ENCODE measurements around the gene B4GALNT3.

Gene B4GALNT3

GRCh38 chr12:602700-603068, 142.9 kb downstream of the B4GALNT3 start:
- no peak for DNase-seq

GRCh38 chr12:604956-605355, 145.2 kb downstream of the B4GALNT3 start:
- DNase-seq, result no peak

GRCh38 chr12:607541-608001, 147.8 kb downstream of the B4GALNT3 start:
- no peak for DNase-seq

DNA sequence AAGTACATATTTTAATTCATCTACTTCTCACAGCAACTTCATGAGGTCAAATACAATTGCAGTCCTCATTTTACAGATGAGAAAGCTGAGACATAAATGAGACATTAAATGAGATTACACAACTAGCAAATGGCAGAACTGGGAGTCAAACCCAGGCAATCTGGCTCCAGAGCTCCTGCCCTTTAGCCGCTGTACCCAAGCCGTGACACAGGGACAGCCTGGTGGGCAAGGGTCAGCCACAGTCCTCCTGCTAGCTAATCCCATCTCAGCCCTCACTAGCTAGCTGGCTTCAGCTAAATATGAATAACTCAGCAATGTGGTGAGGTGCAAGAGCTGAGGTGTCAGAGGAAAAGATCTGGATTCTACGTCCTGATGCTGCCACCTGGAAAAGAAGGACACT, 148.7 kb downstream of the B4GALNT3 start:
- DNase-seq, result no peak

DNA sequence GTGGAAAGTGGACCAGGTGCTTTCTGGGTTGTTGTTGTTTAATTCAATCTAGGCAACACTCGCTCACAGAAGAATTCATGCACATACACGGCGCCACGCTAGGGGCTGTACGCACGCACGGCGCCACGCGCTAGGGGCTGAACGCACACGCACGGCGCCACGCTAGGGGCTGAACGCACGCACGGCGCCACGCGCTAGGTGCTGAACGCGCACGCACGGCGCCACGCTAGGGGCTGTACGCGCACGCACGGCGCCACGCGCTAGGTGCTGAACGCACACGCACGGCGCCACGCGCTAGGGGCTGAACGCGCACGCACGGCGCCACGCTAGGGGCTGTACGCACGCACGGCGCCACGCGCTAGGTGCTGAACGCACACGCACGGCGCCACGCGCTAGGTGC, 149.2 kb downstream of the B4GALNT3 start:
- DNase-seq, result no peak

DNA sequence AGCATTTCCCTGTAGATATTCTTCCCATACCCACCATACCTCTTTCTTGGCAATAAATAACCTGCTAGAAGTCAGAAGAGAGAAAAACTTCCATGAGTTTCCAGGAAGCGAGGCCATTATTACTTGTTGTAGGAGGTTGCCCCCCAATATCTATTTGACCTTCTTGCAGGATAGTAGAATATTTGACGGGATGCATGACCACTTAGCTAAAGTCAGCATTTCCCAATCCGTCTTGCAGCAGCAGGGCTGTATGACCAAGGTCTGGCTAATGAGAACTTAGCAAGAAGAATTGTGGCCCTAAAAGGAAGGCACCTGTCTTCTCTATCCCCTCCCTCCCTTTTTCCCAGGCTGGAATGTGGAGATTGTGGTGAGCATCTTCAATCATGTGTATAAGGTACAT, 152.0 kb downstream of the B4GALNT3 start:
- DNase-seq, result no peak

DNA sequence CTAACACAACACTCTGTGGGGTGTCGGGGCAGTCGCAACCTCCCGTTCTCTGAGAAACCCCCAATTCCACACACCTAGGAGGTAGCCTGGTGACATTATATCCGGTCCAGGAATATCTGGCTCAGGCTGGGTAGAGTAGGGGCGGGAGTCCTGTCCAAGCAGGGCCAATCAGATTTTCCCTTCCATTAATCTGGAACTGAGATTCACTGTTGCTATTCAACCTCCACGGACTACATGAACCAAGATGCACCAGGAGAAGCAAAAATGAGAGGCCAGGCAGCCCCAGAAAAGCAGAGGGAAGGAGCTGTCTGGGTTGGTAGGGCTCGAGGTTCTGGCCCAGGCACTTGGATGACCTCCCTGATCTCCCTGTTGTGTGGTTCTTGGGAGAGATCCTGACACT, 152.6 kb downstream of the B4GALNT3 start:
- DNase-seq, result no peak

- no peak for DNase-seq
These were observed 153.1 kb downstream of the B4GALNT3 start for GRCh38 chr12:612886-613285.

Measured in stimulated activated CD4-positive, alpha-beta T cell treated with anti-CD3 and anti-CD28 coated beads, Interleukin-2, amount 100 ng/mL, for 24 hours (primary cell).